Measurements from ENCODE around the gene NCAM1.

The NCAM1 gene

GRCh38 chr11:113197446-113197845, 236.2 kb downstream of the NCAM1 start:
- no peak overlapping the region for H3K27ac ChIP-seq (ENCODE audit: low read depth, low read length)
- no peaks in the 10 kb centered on the region for H3K9me3 ChIP-seq (ENCODE audit: low read length)
- peaks cover 10% of the 10 kb centered on the region for H3K4me1 ChIP-seq (ENCODE audit: insufficient read depth, low read length)
- no peaks in the 10 kb centered on the region for H3K27me3 ChIP-seq (ENCODE audit: control insufficient read depth in 1 of 2, insufficient read depth in 2 of 2, low read length in 2 of 2)
- no peak overlapping the region for H3K4me3 ChIP-seq (ENCODE audit: low read depth in 1 of 2, low read length in 2 of 2)
- H3K36me3 ChIP-seq (ENCODE audit: insufficient read depth, low read length), result no peaks in the 10 kb centered on the region
- H3K9ac ChIP-seq (ENCODE audit: low read length), result no peak overlapping the region

DNA sequence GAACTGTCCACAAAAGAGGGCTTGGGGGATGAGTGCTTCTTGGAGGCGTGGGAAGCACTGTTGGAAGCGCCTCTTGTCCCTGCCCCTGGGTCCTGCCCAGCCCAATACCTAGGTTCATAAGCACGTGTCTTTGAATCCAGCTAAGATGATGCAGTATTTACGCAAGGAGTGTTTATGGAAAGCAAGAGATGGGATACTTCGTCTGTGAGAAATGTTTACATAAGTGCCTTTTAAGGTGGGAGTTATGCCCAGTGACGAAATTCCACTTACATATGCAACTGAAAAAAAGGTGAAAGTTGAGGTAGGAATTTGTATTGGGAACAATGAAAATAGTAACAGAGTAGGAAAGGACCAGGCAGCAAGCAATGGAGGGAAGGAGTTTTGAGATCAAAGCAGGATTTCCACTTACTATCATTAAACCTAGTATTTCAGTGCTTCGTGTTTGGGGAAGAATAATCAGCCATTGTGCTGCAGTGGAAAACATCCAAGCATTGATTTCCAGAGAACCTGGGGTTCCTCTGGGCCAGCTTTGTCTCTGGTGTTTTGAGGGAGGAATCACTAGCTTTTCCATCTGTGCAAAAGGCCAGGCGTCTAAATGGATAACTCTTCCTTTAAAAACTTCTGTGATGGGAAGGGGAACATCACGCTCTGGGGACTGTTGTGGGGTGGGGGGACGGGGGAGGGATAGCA, 237.9 kb downstream of the NCAM1 start:
- Histone ChIP-seq H3K4me1 (ENCODE audit: insufficient read depth, low read length) (peaks cover under 1% of the 10 kb centered on the region), H3K27me3 (ENCODE audit: control insufficient read depth in 1 of 2, insufficient read depth in 2 of 2, low read length in 2 of 2) (no peaks in the 10 kb centered on the region), H3K9ac (ENCODE audit: low read length) (no peak overlapping the region), H3K9me3 (ENCODE audit: low read length) (no peaks in the 10 kb centered on the region), H3K27ac (ENCODE audit: low read depth, low read length) (no peak overlapping the region), H3K4me3 (ENCODE audit: low read depth in 1 of 2, low read length in 2 of 2) (no peak overlapping the region), H3K36me3 (ENCODE audit: insufficient read depth, low read length) (no peaks in the 10 kb centered on the region)

DNA sequence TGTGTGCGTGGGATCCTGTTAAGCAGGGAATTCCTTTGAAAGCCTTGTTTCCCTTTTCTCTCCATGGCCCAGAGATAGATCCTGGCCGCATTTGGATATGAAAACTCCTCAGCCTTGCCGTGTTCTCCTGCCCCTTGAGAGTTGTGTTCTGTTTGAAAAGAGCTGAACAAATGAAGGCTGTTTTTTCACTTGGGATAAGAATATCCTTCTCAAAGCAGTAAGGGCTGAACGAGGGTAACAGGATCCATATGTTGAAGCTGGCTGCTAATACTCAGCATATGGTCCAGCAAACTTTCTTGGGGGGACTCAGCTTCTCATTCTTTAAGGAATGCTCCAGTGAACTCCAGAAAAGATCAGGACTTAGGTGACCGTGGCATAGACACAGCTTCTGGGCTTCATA, 238.6 kb downstream of the NCAM1 start:
- no peaks in the 10 kb centered on the region for H3K36me3 ChIP-seq (ENCODE audit: insufficient read depth, low read length)
- no peak overlapping the region for H3K4me3 ChIP-seq (ENCODE audit: low read depth in 1 of 2, low read length in 2 of 2)
- H3K27me3 ChIP-seq (ENCODE audit: control insufficient read depth in 1 of 2, insufficient read depth in 2 of 2, low read length in 2 of 2), result no peaks in the 10 kb centered on the region
- H3K4me1 ChIP-seq (ENCODE audit: insufficient read depth, low read length), result no peaks in the 10 kb centered on the region
- H3K9ac ChIP-seq (ENCODE audit: low read length), result no peak overlapping the region
- H3K9me3 ChIP-seq (ENCODE audit: low read length), result no peaks in the 10 kb centered on the region
- no peak overlapping the region for H3K27ac ChIP-seq (ENCODE audit: low read depth, low read length)

- Histone ChIP-seq H3K27ac (ENCODE audit: low read depth, low read length) (no peak overlapping the region), H3K9me3 (ENCODE audit: low read length) (no peaks in the 10 kb centered on the region), H3K9ac (ENCODE audit: low read length) (no peak overlapping the region), H3K36me3 (ENCODE audit: insufficient read depth, low read length) (no peaks in the 10 kb centered on the region), H3K4me3 (ENCODE audit: low read depth in 1 of 2, low read length in 2 of 2) (no peak overlapping the region), H3K4me1 (ENCODE audit: insufficient read depth, low read length) (no peaks in the 10 kb centered on the region), H3K27me3 (ENCODE audit: control insufficient read depth in 1 of 2, insufficient read depth in 2 of 2, low read length in 2 of 2) (no peaks in the 10 kb centered on the region)
Observed at GRCh38 chr11:113201054-113201818, 240.0 kb downstream of the NCAM1 start.

DNA sequence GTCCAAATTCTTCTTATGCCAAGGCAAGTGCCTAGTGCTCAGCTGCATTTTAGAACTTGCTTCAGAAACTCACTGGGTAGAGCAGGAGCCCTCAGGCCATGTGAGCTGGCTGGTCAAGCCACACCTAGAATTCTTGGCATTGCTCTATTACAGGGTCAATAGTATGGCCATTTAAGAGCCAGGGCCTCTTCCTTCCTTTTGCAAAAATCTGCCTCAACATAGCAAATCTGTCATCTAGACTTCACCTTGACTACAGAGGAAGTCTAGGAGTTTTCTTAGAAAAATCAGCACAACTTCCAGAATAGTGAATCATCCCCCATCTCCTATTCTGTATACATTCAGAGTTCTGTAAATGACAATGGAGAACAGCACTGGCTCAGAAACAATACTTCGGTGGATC, 241.2 kb downstream of the NCAM1 start:
- H3K27ac ChIP-seq (ENCODE audit: low read depth, low read length), result no peak overlapping the region
- H3K4me1 ChIP-seq (ENCODE audit: insufficient read depth, low read length), result no peaks in the 10 kb centered on the region
- no peaks in the 10 kb centered on the region for H3K27me3 ChIP-seq (ENCODE audit: control insufficient read depth in 1 of 2, insufficient read depth in 2 of 2, low read length in 2 of 2)
- H3K36me3 ChIP-seq (ENCODE audit: insufficient read depth, low read length), result no peaks in the 10 kb centered on the region
- H3K9ac ChIP-seq (ENCODE audit: low read length), result no peak overlapping the region
- no peak overlapping the region for H3K4me3 ChIP-seq (ENCODE audit: low read depth in 1 of 2, low read length in 2 of 2)
- H3K9me3 ChIP-seq (ENCODE audit: low read length), result no peaks in the 10 kb centered on the region

DNA sequence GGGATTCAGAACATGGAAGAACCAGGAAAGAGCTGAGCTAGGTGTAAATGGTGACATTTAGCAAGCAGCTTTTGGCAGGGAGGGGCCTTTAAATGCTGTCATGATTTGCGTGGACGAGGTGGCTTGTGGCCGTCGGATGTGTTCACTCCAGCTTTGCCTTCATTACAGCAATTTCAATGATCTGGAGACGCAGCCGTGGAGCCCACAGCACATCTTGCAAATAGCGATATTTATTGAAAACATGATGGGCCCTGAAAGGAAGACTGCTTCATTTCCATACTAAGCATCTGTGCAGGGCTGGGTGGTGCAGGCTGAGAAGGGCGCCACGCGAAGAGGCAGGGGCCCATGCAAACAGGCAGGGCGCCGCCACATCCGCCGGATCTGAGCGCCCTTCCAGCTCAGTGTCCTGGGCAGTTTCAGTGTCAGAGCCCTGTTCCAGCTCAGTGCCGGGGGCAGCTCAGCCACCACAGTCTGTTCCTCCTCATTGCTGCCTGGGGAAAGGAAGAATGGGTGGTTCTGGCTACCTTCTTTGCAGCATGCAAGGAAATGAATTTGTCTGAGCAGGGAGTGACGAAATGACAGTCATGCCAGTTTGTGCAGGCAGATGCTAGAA, 242.0 kb downstream of the NCAM1 start:
- Histone ChIP-seq H3K27me3 (ENCODE audit: control insufficient read depth in 1 of 2, insufficient read depth in 2 of 2, low read length in 2 of 2) (no peaks in the 10 kb centered on the region), H3K4me1 (ENCODE audit: insufficient read depth, low read length) (no peaks in the 10 kb centered on the region), H3K36me3 (ENCODE audit: insufficient read depth, low read length) (no peaks in the 10 kb centered on the region)

DNA sequence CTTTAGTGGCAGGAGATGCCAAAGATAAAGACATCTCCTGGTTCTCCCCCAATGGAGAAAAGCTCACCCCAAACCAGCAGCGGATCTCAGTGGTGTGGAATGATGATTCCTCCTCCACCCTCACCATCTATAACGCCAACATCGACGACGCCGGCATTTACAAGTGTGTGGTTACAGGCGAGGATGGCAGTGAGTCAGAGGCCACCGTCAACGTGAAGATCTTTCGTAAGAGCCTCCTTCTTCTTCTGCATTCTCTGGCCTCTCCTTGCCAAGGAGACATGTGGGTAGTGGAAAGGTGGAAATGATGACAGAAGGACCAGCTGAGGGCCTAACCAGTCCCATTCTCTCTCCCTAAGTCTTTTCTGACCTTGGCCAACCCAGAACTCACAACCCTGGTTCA, 243.1 kb downstream of the NCAM1 start:
- no peaks in the 10 kb centered on the region for H3K4me1 ChIP-seq (ENCODE audit: insufficient read depth, low read length)
- no peaks in the 10 kb centered on the region for H3K36me3 ChIP-seq (ENCODE audit: insufficient read depth, low read length)
- H3K27ac ChIP-seq (ENCODE audit: low read depth, low read length), result no peak overlapping the region
- no peak overlapping the region for H3K4me3 ChIP-seq (ENCODE audit: low read depth in 1 of 2, low read length in 2 of 2)
- H3K9me3 ChIP-seq (ENCODE audit: low read length), result no peaks in the 10 kb centered on the region
- no peak overlapping the region for H3K9ac ChIP-seq (ENCODE audit: low read length)
- no peaks in the 10 kb centered on the region for H3K27me3 ChIP-seq (ENCODE audit: control insufficient read depth in 1 of 2, insufficient read depth in 2 of 2, low read length in 2 of 2)

More for the DNA sequence above, 242.0 kb downstream of the NCAM1 start:
- Histone ChIP-seq H3K9ac (ENCODE audit: low read length) (no peak overlapping the region), H3K4me3 (ENCODE audit: low read depth in 1 of 2, low read length in 2 of 2) (no peak overlapping the region), H3K9me3 (ENCODE audit: low read length) (no peaks in the 10 kb centered on the region), H3K27ac (ENCODE audit: low read depth, low read length) (no peak overlapping the region)

DNA sequence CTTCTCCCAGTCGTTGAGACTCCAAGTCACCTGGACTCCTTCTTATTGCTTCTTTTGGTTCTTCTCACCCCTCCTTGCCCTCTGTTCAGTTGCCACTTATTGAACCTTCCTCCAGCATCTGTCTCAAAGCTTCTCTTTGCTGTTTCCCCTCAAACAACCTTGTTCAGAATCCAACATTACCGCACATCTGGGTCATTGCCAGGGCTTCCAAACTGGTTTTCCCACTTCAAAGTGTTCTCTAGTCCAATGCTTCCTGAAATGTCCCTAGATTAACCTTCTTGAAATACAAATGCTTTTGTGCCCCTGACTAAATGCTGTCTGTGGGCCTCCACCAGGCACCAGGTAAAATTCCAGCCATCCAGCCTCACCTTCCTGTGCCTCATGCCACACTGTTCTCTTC, 252.3 kb downstream of the NCAM1 start:
- H3K36me3 ChIP-seq (ENCODE audit: insufficient read depth, low read length), result no peaks in the 10 kb centered on the region
- no peaks in the 10 kb centered on the region for H3K27me3 ChIP-seq (ENCODE audit: control insufficient read depth in 1 of 2, insufficient read depth in 2 of 2, low read length in 2 of 2)
- no peak overlapping the region for H3K27ac ChIP-seq (ENCODE audit: low read depth, low read length)
- H3K9me3 ChIP-seq (ENCODE audit: low read length), result no peaks in the 10 kb centered on the region
- H3K4me3 ChIP-seq (ENCODE audit: low read depth in 1 of 2, low read length in 2 of 2), result no peak overlapping the region
- no peaks in the 10 kb centered on the region for H3K4me1 ChIP-seq (ENCODE audit: insufficient read depth, low read length)
- no peak overlapping the region for H3K9ac ChIP-seq (ENCODE audit: low read length)

- Histone ChIP-seq H3K4me3 (ENCODE audit: low read depth in 1 of 2, low read length in 2 of 2) (no peak overlapping the region), H3K27ac (ENCODE audit: low read depth, low read length) (no peak overlapping the region), H3K27me3 (ENCODE audit: control insufficient read depth in 1 of 2, insufficient read depth in 2 of 2, low read length in 2 of 2) (no peaks in the 10 kb centered on the region), H3K9me3 (ENCODE audit: low read length) (no peaks in the 10 kb centered on the region), H3K4me1 (ENCODE audit: insufficient read depth, low read length) (no peaks in the 10 kb centered on the region), H3K36me3 (ENCODE audit: insufficient read depth, low read length) (no peaks in the 10 kb centered on the region), H3K9ac (ENCODE audit: low read length) (no peak overlapping the region)
Observed at GRCh38 chr11:113222241-113222640, 261.0 kb downstream of the NCAM1 start.

GRCh38 chr11:113234888-113235287, 273.7 kb downstream of the NCAM1 start:
- no peak overlapping the region for H3K27ac ChIP-seq (ENCODE audit: low read depth, low read length)
- no peaks in the 10 kb centered on the region for H3K4me1 ChIP-seq (ENCODE audit: insufficient read depth, low read length)
- no peaks in the 10 kb centered on the region for H3K27me3 ChIP-seq (ENCODE audit: control insufficient read depth in 1 of 2, insufficient read depth in 2 of 2, low read length in 2 of 2)
- H3K9me3 ChIP-seq (ENCODE audit: low read length), result no peaks in the 10 kb centered on the region
- no peak overlapping the region for H3K4me3 ChIP-seq (ENCODE audit: low read depth in 1 of 2, low read length in 2 of 2)
- no peaks in the 10 kb centered on the region for H3K36me3 ChIP-seq (ENCODE audit: insufficient read depth, low read length)
- H3K9ac ChIP-seq (ENCODE audit: low read length), result no peak overlapping the region

GRCh38 chr11:113237261-113237660, 276.0 kb downstream of the NCAM1 start:
- Histone ChIP-seq H3K27ac (ENCODE audit: low read depth, low read length) (no peak overlapping the region), H3K9ac (ENCODE audit: low read length) (no peak overlapping the region), H3K36me3 (ENCODE audit: insufficient read depth, low read length) (no peaks in the 10 kb centered on the region), H3K4me1 (ENCODE audit: insufficient read depth, low read length) (peaks cover 13% of the 10 kb centered on the region), H3K9me3 (ENCODE audit: low read length) (no peaks in the 10 kb centered on the region), H3K4me3 (ENCODE audit: low read depth in 1 of 2, low read length in 2 of 2) (no peak overlapping the region), H3K27me3 (ENCODE audit: control insufficient read depth in 1 of 2, insufficient read depth in 2 of 2, low read length in 2 of 2) (no peaks in the 10 kb centered on the region)

Data from muscle layer of colon (tissue), 2 donors.